Hepatocyte (in vitro differentiated cells): ENCODE results near the gene SLC43A2. TPM values are rescaled to one million over a fixed set of nuclear protein-coding genes. Genes with fewer than 3 reads are reported as not detected.
"Not testable (repeated sequence)": the region's sequence is repeated elsewhere in the genome, so short reads cannot be mapped to it uniquely, and the experiment has no call there.

Experiments used
- DNase-seq: peaks from one replicate; pipeline ENCODE4 v3.0.0-alpha.2; 2016; ENCODE audit warnings: low spot score
- H2AFZ ChIP-seq: fragments of 200-600 bp; sonication (generic); 2 replicates; pipeline ENCODE4 v1.6.0; 2016; ENCODE audit warnings: antibody characterized with exemption, mild to moderate bottlenecking
- H3K27ac ChIP-seq: fragments of 200-600 bp; sonication (generic); 2 replicates; pipeline ENCODE4 v1.5.1; 2016; ENCODE audit warnings: mild to moderate bottlenecking
- H3K27me3 ChIP-seq: fragments of 200-600 bp; sonication (generic); 2 replicates; pipeline ENCODE4 v1.6.1; 2016
- H3K36me3 ChIP-seq: fragments of 200-600 bp; sonication (generic); replicated peaks from 2 replicates; pipeline ENCODE4 v1.5.1; 2016; ENCODE audit warnings: low read depth; ENCODE audit not compliant: insufficient read depth
- H3K4me1 ChIP-seq: fragments of 200-600 bp; sonication (generic); 2 replicates; pipeline ENCODE4 v1.5.1; 2016; ENCODE audit warnings: mild to moderate bottlenecking, moderate library complexity; ENCODE audit not compliant: insufficient read depth
- H3K4me2 ChIP-seq: fragments of 200-600 bp; sonication (generic); 2 replicates; pipeline ENCODE4 v1.6.0; 2016
- H3K4me3 ChIP-seq: fragments of 200-600 bp; sonication (generic); 2 replicates; pipeline ENCODE4 v1.5.1; 2016; ENCODE audit warnings: mild to moderate bottlenecking
- H3K79me2 ChIP-seq: fragments of 200-600 bp; sonication (generic); 2 replicates; pipeline ENCODE4 v1.6.0; 2017; ENCODE audit warnings: mild to moderate bottlenecking
- H3K9me2 ChIP-seq: fragments of 200-600 bp; sonication (generic); replicated peaks from 2 replicates; pipeline ENCODE4 v1.6.0; 2017; ENCODE audit warnings: mild to moderate bottlenecking; ENCODE audit not compliant: insufficient read depth
- H3K9me3 ChIP-seq: fragments of 200-600 bp; sonication (generic); 2 replicates; pipeline ENCODE4 v1.5.1; 2016; ENCODE audit warnings: low read depth, mild to moderate bottlenecking
- H4K20me1 ChIP-seq: fragments of 200-600 bp; sonication (generic); 2 replicates; pipeline ENCODE4 v1.6.0; 2016; ENCODE audit warnings: mild to moderate bottlenecking; ENCODE audit not compliant: insufficient read depth, poor library complexity, severe bottlenecking
- CTCF ChIP-seq: fragments of 200-600 bp; sonication (generic); IDR thresholded peaks from 2 replicates; pipeline ENCODE4 v1.5.1; 2016; ENCODE audit warnings: antibody characterized with exemption, mild to moderate bottlenecking; ENCODE audit not compliant: poor library complexity
- EZH2 ChIP-seq: fragments of 200-600 bp; sonication (generic); IDR thresholded peaks from 2 replicates; pipeline ENCODE4 v1.6.1; 2016; ENCODE audit warnings: antibody characterized with exemption, mild to moderate bottlenecking, borderline replicate concordance
- EZH2phosphoT487 ChIP-seq: fragments of 200-600 bp; sonication (generic); IDR thresholded peaks from one replicate; pipeline ENCODE4 v1.6.1; 2018; ENCODE audit warnings: antibody characterized with exemption, mild to moderate bottlenecking, low read depth, moderate library complexity; ENCODE audit not compliant: unreplicated experiment, severe bottlenecking
- WGBS: methylation state at CpG from one replicate; pipeline ENCODE4 v1.1.6; 2016; ENCODE audit warnings: low lambda C conversion rate; ENCODE audit errors: missing lambda C conversion rate; 5-methylcytosine and 5-hydroxymethylcytosine counted together
- polyA plus RNA-seq: library from polyadenylated mRNA; unstranded; fragments of >200 nt; fragmentation: Nextera tagmentation; extraction: Ambion mirVana; gene quantifications from 2 replicates; pipeline ENCODE4 v1.2.1, GENCODE V29; 2016
- total RNA-seq: library from RNA; depleted of rRNA; stranded (reverse); fragments of >200 nt; gene quantifications from 2 replicates; pipeline ENCODE4 v1.2.3, GENCODE V29; 2014

The SLC43A2 gene
- total and polyA plus RNA-seq, 2 experiments from 2014 or later, result 6.0 to 10.2 TPM

GRCh38 chr17:1661045-1661444 is 32.4 kb upstream of the SLC43A2 start:
- no peaks in the 10 kb centered on the region for H3K9me2 ChIP-seq
- WGBS, result 96% methylated on average over 12 of the region's 12 CpGs
- H3K79me2 ChIP-seq, result peaks cover 14% of the 10 kb centered on the region
- H3K9me3 ChIP-seq, result no peaks in the 10 kb centered on the region
- peaks cover 4% of the 10 kb centered on the region for H4K20me1 ChIP-seq
- H3K27me3 ChIP-seq, result no peaks in the 10 kb centered on the region
- peaks cover 18% of the 10 kb centered on the region for H3K36me3 ChIP-seq
- no peak overlapping the region for H3K27ac ChIP-seq
- H3K4me3 ChIP-seq, result no peak overlapping the region
- DNase-seq, result no peak
- H2AFZ ChIP-seq, result no peak overlapping the region
- no peaks in the 10 kb centered on the region for H3K4me1 ChIP-seq
- TF ChIP-seq EZH2phosphoT487, result no peak
- TF ChIP-seq CTCF, result no peak
- no peak for TF ChIP-seq EZH2
- no peak overlapping the region for H3K4me2 ChIP-seq

- no peaks in the 10 kb centered on the region for H3K9me3 ChIP-seq
- H2AFZ ChIP-seq, result no peak overlapping the region
- TF ChIP-seq EZH2 (no peak), CTCF (no peak), EZH2phosphoT487 (no peak)
- H4K20me1 ChIP-seq, result no peaks in the 10 kb centered on the region
- H3K27ac ChIP-seq, result no peak overlapping the region
- H3K79me2 ChIP-seq, result peaks cover 5% of the 10 kb centered on the region
- H3K27me3 ChIP-seq, result no peaks in the 10 kb centered on the region
- DNase-seq, result no peak
- no peaks in the 10 kb centered on the region for H3K4me1 ChIP-seq
- H3K36me3 ChIP-seq, result peaks cover 18% of the 10 kb centered on the region
- no peak overlapping the region for H3K4me2 ChIP-seq
- no peaks in the 10 kb centered on the region for H3K9me2 ChIP-seq
- no peak overlapping the region for H3K4me3 ChIP-seq
- WGBS, result 96% methylated on average over 9 of the region's 9 CpGs
These were observed 29.5 kb upstream of the SLC43A2 start for GRCh38 chr17:1658100-1658499.

- 97% methylated on average over 14 of the region's 14 CpGs for WGBS
- Histone ChIP-seq H3K4me3 (no peak overlapping the region), H2AFZ (no peak overlapping the region), H3K36me3 (peaks cover 5% of the 10 kb centered on the region), H4K20me1 (peaks cover 6% of the 10 kb centered on the region), H3K9me2 (no peaks in the 10 kb centered on the region), H3K4me2 (no peak overlapping the region), H3K9me3 (no peaks in the 10 kb centered on the region), H3K4me1 (peaks cover 14% of the 10 kb centered on the region), H3K27me3 (no peaks in the 10 kb centered on the region), H3K27ac (no peak overlapping the region), H3K79me2 (no peaks in the 10 kb centered on the region)
- no peak for TF ChIP-seq CTCF
- no peak for TF ChIP-seq EZH2
- no peak for TF ChIP-seq EZH2phosphoT487
- DNase-seq, result no peak
These were observed 25.1 kb upstream of the SLC43A2 start for GRCh38 chr17:1653735-1654134.

GRCh38 chr17:1652794-1653193 is 24.2 kb upstream of the SLC43A2 start:
- H3K27ac ChIP-seq, H3K9me3 ChIP-seq, H4K20me1 ChIP-seq, H3K79me2 ChIP-seq, H3K4me2 ChIP-seq, H2AFZ ChIP-seq, H3K36me3 ChIP-seq, H3K4me3 ChIP-seq, H3K9me2 ChIP-seq, DNase-seq, H3K27me3 ChIP-seq: not testable (repeated sequence)
- peaks cover 19% of the 10 kb centered on the region for H3K4me1 ChIP-seq
- 89% methylated on average over 7 of the region's 7 CpGs for WGBS
